WTC11 (cell line): ENCODE measurements around the gene PRR19.

ENCODE experiments used
- E2F4 ChIP-seq: sonication (generic); formaldehyde crosslinking; IDR thresholded peaks from 2 replicates; pipeline ENCODE4 v1.8.1; 2022; ENCODE audit warnings: low read depth, mild to moderate bottlenecking, moderate library complexity, missing genetic modification reagents, borderline replicate concordance
- ESRRA ChIP-seq: sonication (generic); formaldehyde crosslinking; IDR thresholded peaks from 2 replicates; pipeline ENCODE4 v1.8.1; 2022; ENCODE audit warnings: mild to moderate bottlenecking, missing genetic modification reagents, borderline replicate concordance
- NR1H2 ChIP-seq: sonication (generic); formaldehyde crosslinking; IDR thresholded peaks from 2 replicates; pipeline ENCODE4 v1.9.0; 2021; ENCODE audit warnings: mild to moderate bottlenecking, moderate library complexity, missing genetic modification reagents
- RORB ChIP-seq: fragments of 250-450 bp; sonication (Bioruptor Pico); IDR thresholded peaks from 2 replicates; pipeline ENCODE4 v1.9.0; 2021; ENCODE audit warnings: mild to moderate bottlenecking
- TF ChIP-seq, protein P1 (sequence below): fragments of 200-600 bp; IDR thresholded peaks from 2 replicates; pipeline ENCODE4 v1.8.0; 2022; ENCODE audit warnings: antibody characterized with exemption
- TF ChIP-seq, protein P2 (sequence below): sonication (generic); formaldehyde crosslinking; IDR thresholded peaks from 2 replicates; pipeline ENCODE4 v1.8.0; 2022; ENCODE audit warnings: mild to moderate bottlenecking, missing genetic modification reagents

GRCh38 chr19:42350417-42350816 is 48.5 kb downstream of the PRR19 start:
- TF ChIP-seq, protein P1, sequence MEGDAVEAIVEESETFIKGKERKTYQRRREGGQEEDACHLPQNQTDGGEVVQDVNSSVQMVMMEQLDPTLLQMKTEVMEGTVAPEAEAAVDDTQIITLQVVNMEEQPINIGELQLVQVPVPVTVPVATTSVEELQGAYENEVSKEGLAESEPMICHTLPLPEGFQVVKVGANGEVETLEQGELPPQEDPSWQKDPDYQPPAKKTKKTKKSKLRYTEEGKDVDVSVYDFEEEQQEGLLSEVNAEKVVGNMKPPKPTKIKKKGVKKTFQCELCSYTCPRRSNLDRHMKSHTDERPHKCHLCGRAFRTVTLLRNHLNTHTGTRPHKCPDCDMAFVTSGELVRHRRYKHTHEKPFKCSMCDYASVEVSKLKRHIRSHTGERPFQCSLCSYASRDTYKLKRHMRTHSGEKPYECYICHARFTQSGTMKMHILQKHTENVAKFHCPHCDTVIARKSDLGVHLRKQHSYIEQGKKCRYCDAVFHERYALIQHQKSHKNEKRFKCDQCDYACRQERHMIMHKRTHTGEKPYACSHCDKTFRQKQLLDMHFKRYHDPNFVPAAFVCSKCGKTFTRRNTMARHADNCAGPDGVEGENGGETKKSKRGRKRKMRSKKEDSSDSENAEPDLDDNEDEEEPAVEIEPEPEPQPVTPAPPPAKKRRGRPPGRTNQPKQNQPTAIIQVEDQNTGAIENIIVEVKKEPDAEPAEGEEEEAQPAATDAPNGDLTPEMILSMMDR, result no peak
- no peak for TF ChIP-seq RORB (CRISPR knock-in tag)
- TF ChIP-seq E2F4 (CRISPR knock-in tag), result no peak
- TF ChIP-seq, protein P2, sequence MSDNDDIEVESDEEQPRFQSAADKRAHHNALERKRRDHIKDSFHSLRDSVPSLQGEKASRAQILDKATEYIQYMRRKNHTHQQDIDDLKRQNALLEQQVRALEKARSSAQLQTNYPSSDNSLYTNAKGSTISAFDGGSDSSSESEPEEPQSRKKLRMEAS, result no peak
- TF ChIP-seq NR1H2 (CRISPR knock-in tag), result no peak
- TF ChIP-seq ESRRA (CRISPR knock-in tag), result no peak
